Erythroblast (primary cell): ENCODE data around the gene RSPH10B.
"Not testable (repeated sequence)": the region's sequence is repeated elsewhere in the genome, so short reads cannot be mapped to it uniquely, and the experiment has no call there.

ENCODE experiments used
- GATA1 ChIP-seq: IDR thresholded peaks from 2 replicates; pipeline ENCODE4 v1.6.1; 2011; ENCODE audit warnings: low read depth, mild to moderate bottlenecking, control low read depth, low read length, moderate library complexity
- POLR2A ChIP-seq: IDR thresholded peaks from 2 replicates; pipeline ENCODE4 v1.6.1; 2011; ENCODE audit warnings: mild to moderate bottlenecking, low read length

DNA sequence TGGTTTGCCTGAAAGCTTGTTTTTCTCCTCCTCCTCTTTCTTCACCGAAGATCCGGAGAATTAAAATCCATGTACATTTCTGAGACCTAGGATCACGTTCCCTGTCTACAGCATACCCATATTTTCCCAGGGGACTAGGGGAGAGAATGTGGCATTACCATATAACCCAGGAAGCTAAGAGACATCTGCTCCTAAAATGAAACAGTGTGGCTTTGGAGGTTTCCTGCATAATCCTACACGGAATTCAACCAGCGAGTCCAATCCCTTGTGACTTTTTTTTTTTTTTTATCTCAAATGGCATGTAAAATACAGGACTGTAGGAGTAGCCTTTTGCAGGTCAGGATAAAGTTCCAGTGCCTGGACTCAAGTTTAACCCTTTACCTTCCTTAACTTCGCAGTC, 61.7 kb downstream of the RSPH10B start:
- TF ChIP-seq POLR2A, GATA1: not testable (repeated sequence)
